Embryonic facial prominence (tissue), 1 donor: ENCODE data around the gene BUD31.
"Not testable (repeated sequence)": the region's sequence is repeated elsewhere in the genome, so short reads cannot be mapped to it uniquely, and the experiment has no call there.

Experiments used
- DNase-seq: peaks from one replicate; pipeline ENCODE4 v3.0.0-alpha.2; 2016; ENCODE audit errors: extremely low spot score

Gene BUD31

GRCh38 chr7:99408379-99409191, at the start of gene BUD31, which contains the start of gene PDAP1:
Gene BUD31, plus strand, starts transcription at chr7:99408969. Its CDS starts 2,124 bp downstream, at chr7:99411093.
Gene PDAP1, minus strand, starts transcription at chr7:99408597. Its CDS starts 49 bp downstream, at chr7:99408548.
- peak; percentile 95 for DNase-seq

- no peak for DNase-seq
These were observed 49.2 kb upstream of the BUD31 start for GRCh38 chr7:99359465-99360154.

- DNase-seq = no peak
These were observed 46.0 kb upstream of the BUD31 start for GRCh38 chr7:99362801-99363200.

GRCh38 chr7:99363286-99363685, 45.5 kb upstream of the BUD31 start:
- DNase-seq = no peak

- DNase-seq = no peak
These were observed 43.2 kb upstream of the BUD31 start for GRCh38 chr7:99365318-99366141.

GRCh38 chr7:99366646-99367045, 42.1 kb upstream of the BUD31 start:
- no peak for DNase-seq

GRCh38 chr7:99368750-99369389, 39.9 kb upstream of the BUD31 start:
- no peak for DNase-seq

- DNase-seq = no peak
These were observed 38.9 kb upstream of the BUD31 start for GRCh38 chr7:99369767-99370391.

- DNase-seq = no peak
These were observed 37.3 kb upstream of the BUD31 start for GRCh38 chr7:99371376-99371920.

GRCh38 chr7:99372275-99373090, 36.3 kb upstream of the BUD31 start:
- DNase-seq = no peak

- DNase-seq = no peak
These were observed 35.4 kb upstream of the BUD31 start for GRCh38 chr7:99373091-99374066.

- DNase-seq = no peak
These were observed 34.4 kb upstream of the BUD31 start, which contains the start of gene ARPC1B for GRCh38 chr7:99374111-99375064. Gene ARPC1B, plus strand, starts transcription at chr7:99374730. Its CDS starts 10,985 bp downstream, at chr7:99385715.

- DNase-seq = no peak
These were observed 33.5 kb upstream of the BUD31 start for GRCh38 chr7:99375070-99375807.

- DNase-seq = peak; percentile 6
These were observed 29.7 kb upstream of the BUD31 start for GRCh38 chr7:99379043-99379577.

GRCh38 chr7:99379693-99380031, 29.1 kb upstream of the BUD31 start:
- not testable (repeated sequence) for DNase-seq

GRCh38 chr7:99380032-99380822, 28.5 kb upstream of the BUD31 start:
- no peak for DNase-seq
